H1 (cell line): ENCODE data around the gene PLN. TPM values are rescaled to one million over a fixed set of nuclear protein-coding genes. Genes with fewer than 3 reads are reported as not detected.

Experiments
- CTCF ChIA-PET: fragments of 300-600 bp; sonication (Branson Sonifier 250); formaldehyde crosslinking; loops from one replicate; lab custom pipeline; 2021; ENCODE audit not compliant: partially characterized antibody; lab: Charles Lee
- POLR2A ChIA-PET: fragments of 300-600 bp; sonication (Branson Sonifier 250); formaldehyde crosslinking; loops from one replicate; lab custom pipeline; 2021; ENCODE audit warnings: inconsistent platforms; ENCODE audit not compliant: partially characterized antibody; lab: Charles Lee
- DNase-seq, 2 experiments: peaks; one replicate each; pipeline versions ENCODE4 v3.0.0 to v3.0.0-alpha.2; 2010 to 2022; ENCODE audit warnings: low spot score in 2 of 2, low read depth in 1 of 2, mixed read lengths in 1 of 2
- FAIRE-seq: peaks from 2 replicates; lab custom pipeline; 2011; peaks lifted over from hg19 to GRCh38; lab: Jason Lieb, UNC
- H2AFZ ChIP-seq: 2 replicates; pipeline ENCODE4 v1.8.1; 2012; ENCODE audit warnings: low read length, inconsistent platforms
- H2AK5ac ChIP-seq: 2 replicates; pipeline ENCODE4 v1.6.1; 2013; ENCODE audit warnings: low read depth, low read length
- H2BK120ac ChIP-seq: replicated peaks from 2 replicates; pipeline ENCODE3; 2013; ENCODE audit warnings: low read depth, low read length, inconsistent platforms
- H2BK12ac ChIP-seq: 2 replicates; pipeline ENCODE4 v1.6.1; 2013; ENCODE audit warnings: low read depth, low read length
- H2BK15ac ChIP-seq: 2 replicates; pipeline ENCODE4 v1.6.1; 2013; ENCODE audit warnings: low read length
- H2BK20ac ChIP-seq: 2 replicates; pipeline ENCODE4 v1.6.1; 2013; ENCODE audit warnings: low read length
- H2BK5ac ChIP-seq: 2 replicates; pipeline ENCODE4 v1.6.1; 2013; ENCODE audit warnings: low read depth, low read length
- H3K14ac ChIP-seq: 2 replicates; pipeline ENCODE4 v1.6.1; 2013; ENCODE audit warnings: inconsistent platforms; ENCODE audit not compliant: insufficient read length
- H3K18ac ChIP-seq: 2 replicates; pipeline ENCODE4 v1.6.1; 2013; ENCODE audit warnings: low read length; ENCODE audit errors: extremely low read depth
- H3K23ac ChIP-seq: 2 replicates; pipeline ENCODE4 v1.6.1; 2013; ENCODE audit warnings: inconsistent platforms; ENCODE audit not compliant: insufficient read length
- H3K23me2 ChIP-seq: 2 replicates; pipeline ENCODE4 v1.6.1; 2013; ENCODE audit warnings: low read depth, low read length
- H3K27ac ChIP-seq: 2 replicates; pipeline ENCODE4 v1.6.1; 2011; ENCODE audit warnings: low read depth, low read length, inconsistent platforms
- H3K27me3 ChIP-seq, 4 experiments: replicated peaks in 1 of 4; 1 replicate in 1 of 4; 2 replicates in 3 of 4; pipeline versions ENCODE4 v1.6.1 to v1.8.1; 2011 to 2013; ENCODE audit warnings: low read length in 3 of 4, mild to moderate bottlenecking in 3 of 4, inconsistent platforms in 2 of 4, mixed read lengths in 2 of 4, moderate library complexity in 1 of 4; ENCODE audit not compliant: control insufficient read depth in 3 of 4, insufficient read depth in 3 of 4; ENCODE audit errors: extremely low read depth in 1 of 4
- H3K36me3 ChIP-seq, 4 experiments: 2 replicates each; pipeline versions ENCODE4 v1.6.1 to v1.8.1; 2011 to 2013; ENCODE audit warnings: mild to moderate bottlenecking in 4 of 4, low read length in 3 of 4, moderate library complexity in 2 of 4, control low read depth in 1 of 4, inconsistent platforms in 1 of 4; ENCODE audit not compliant: insufficient read depth in 4 of 4, control insufficient read depth in 2 of 4
- H3K4ac ChIP-seq: replicated peaks from 2 replicates; pipeline ENCODE3; 2013; ENCODE audit warnings: low read length, low read depth, mixed read lengths, inconsistent platforms; ENCODE audit not compliant: insufficient read length
- H3K4me1 ChIP-seq, 4 experiments: replicated peaks in 1 of 4; 1 replicate in 1 of 4; 2 replicates in 3 of 4; pipeline versions ENCODE4 v1.6.1 to v1.8.1; 2011 to 2013; ENCODE audit warnings: low read length in 3 of 4, inconsistent platforms in 2 of 4, mixed read lengths in 1 of 4; ENCODE audit not compliant: insufficient read depth in 4 of 4, control insufficient read depth in 3 of 4
- H3K4me2 ChIP-seq, 2 experiments: 2 replicates each; pipeline versions ENCODE4 v1.6.1 to v1.8.1; 2011 to 2013; ENCODE audit warnings: low read depth in 2 of 2, low read length in 2 of 2, control low read depth in 1 of 2, inconsistent platforms in 1 of 2, mild to moderate bottlenecking in 1 of 2; ENCODE audit not compliant: insufficient read depth in 1 of 2
- H3K4me3 ChIP-seq, 4 experiments: fragments of 200-600, 300-600 bp in 1 of 4; sonication (generic), shearing (Covaris generic), sonication (Bioruptor Twin) in 1 of 4; 2 replicates each; pipeline versions ENCODE4 v1.5.1 to v1.8.1; 2011 to 2016; ENCODE audit warnings: low read length in 4 of 4, low read depth in 3 of 4, control low read depth in 2 of 4, inconsistent platforms in 2 of 4, mild to moderate bottlenecking in 2 of 4, mixed read lengths in 1 of 4, moderate library complexity in 1 of 4; ENCODE audit not compliant: insufficient read depth in 2 of 4; ENCODE audit errors: extremely low read depth in 1 of 4
- H3K56ac ChIP-seq: replicated peaks from 2 replicates; pipeline ENCODE3; 2013; ENCODE audit warnings: low read depth, mild to moderate bottlenecking, mixed read lengths, low read length, inconsistent platforms; ENCODE audit not compliant: insufficient read length
- H3K79me1 ChIP-seq: 2 replicates; pipeline ENCODE4 v1.6.1; 2013; ENCODE audit warnings: low read depth, low read length, control low read depth
- H3K79me2 ChIP-seq, 2 experiments: 2 replicates each; pipeline versions ENCODE4 v1.6.1 to v1.8.1; 2012 to 2013; ENCODE audit warnings: low read length in 2 of 2, mild to moderate bottlenecking in 2 of 2, inconsistent platforms in 1 of 2; ENCODE audit not compliant: insufficient read depth in 2 of 2, control insufficient read depth in 1 of 2
- H3K9ac ChIP-seq, 4 experiments: replicated peaks in 1 of 4; 1 replicate in 1 of 4; 2 replicates in 3 of 4; pipeline versions ENCODE4 v1.6.1 to v1.8.1; 2011 to 2013; ENCODE audit warnings: low read depth in 3 of 4, low read length in 3 of 4, control low read depth in 2 of 4, mild to moderate bottlenecking in 2 of 4, moderate library complexity in 2 of 4, inconsistent platforms in 1 of 4; ENCODE audit errors: extremely low read depth in 1 of 4
- H3K9me3 ChIP-seq, 2 experiments: 2 replicates each; pipeline versions ENCODE4 v1.6.1 to v1.8.1; 2012 to 2013; ENCODE audit warnings: mild to moderate bottlenecking in 2 of 2, moderate library complexity in 2 of 2, control low read depth in 1 of 2, inconsistent platforms in 1 of 2, low read depth in 1 of 2, low read length in 1 of 2, mixed read lengths in 1 of 2; ENCODE audit not compliant: insufficient read depth in 2 of 2
- H4K20me1 ChIP-seq, 2 experiments: replicated peaks in 1 of 2; 2 replicates each; pipeline versions ENCODE3 to v1.8.1; 2011 to 2013; ENCODE audit warnings: inconsistent platforms in 2 of 2, low read length in 2 of 2, mild to moderate bottlenecking in 1 of 2; ENCODE audit not compliant: insufficient read depth in 2 of 2, control insufficient read depth in 1 of 2
- H4K5ac ChIP-seq: 2 replicates; pipeline ENCODE4 v1.6.1; 2013; ENCODE audit warnings: low read length, low read depth, mixed read lengths, inconsistent platforms; ENCODE audit not compliant: insufficient read length
- H4K8ac ChIP-seq: 2 replicates; pipeline ENCODE4 v1.8.0; 2013; ENCODE audit warnings: mild to moderate bottlenecking, moderate library complexity, low read length, inconsistent platforms; ENCODE audit not compliant: insufficient read depth; ENCODE audit errors: extremely low read depth
- H4K91ac ChIP-seq: replicated peaks from 2 replicates; pipeline ENCODE3; 2013; ENCODE audit warnings: low read length, mixed read lengths, inconsistent platforms; ENCODE audit not compliant: insufficient read length
- ASH2L ChIP-seq: fragments of 200-600, 300-600 bp; sonication (generic); IDR thresholded peaks from one replicate; pipeline ENCODE4 v1.7.1; 2017; ENCODE audit warnings: low read length
- BCL11A ChIP-seq, 2 experiments: IDR thresholded peaks; one replicate each; pipeline ENCODE4 v1.6.1; 2011; ENCODE audit warnings: low read depth in 2 of 2, low read length in 2 of 2, mild to moderate bottlenecking in 2 of 2
- CREB1 ChIP-seq: IDR thresholded peaks from 2 replicates; pipeline ENCODE4 v1.6.1; 2012; ENCODE audit warnings: inconsistent platforms
- EP300 ChIP-seq, 2 experiments: IDR thresholded peaks; 1 replicate in 1 of 2; 2 replicates in 1 of 2; pipeline ENCODE4 v1.6.1; 2011 to 2012; ENCODE audit warnings: low read depth in 2 of 2, low read length in 2 of 2, mild to moderate bottlenecking in 2 of 2, borderline replicate concordance in 1 of 2, inconsistent platforms in 1 of 2, moderate library complexity in 1 of 2
- GTF2F1 ChIP-seq: IDR thresholded peaks from 2 replicates; pipeline ENCODE4 v1.6.1; 2012; ENCODE audit warnings: low read depth, low read length, improper control_type of control experiment, borderline replicate concordance
- JUN ChIP-seq: IDR thresholded peaks from 2 replicates; pipeline ENCODE4 v1.6.1; 2011; ENCODE audit warnings: low read depth, mild to moderate bottlenecking, improper control_type of control experiment, low read length
- RAD21 ChIP-seq, 2 experiments: IDR thresholded peaks in 1 of 2; conservative IDR thresholded peaks in 1 of 2; 2 replicates each; pipeline ENCODE4 v1.6.1; 2011; ENCODE audit warnings: low read depth in 2 of 2, low read length in 2 of 2, improper control_type of control experiment in 1 of 2, inconsistent platforms in 1 of 2, mild to moderate bottlenecking in 1 of 2, moderate library complexity in 1 of 2
- RFX5 ChIP-seq: IDR thresholded peaks from 2 replicates; pipeline ENCODE4 v1.6.1; 2011; ENCODE audit warnings: low read depth, low read length, improper control_type of control experiment, borderline replicate concordance
- SP1 ChIP-seq: IDR thresholded peaks from 2 replicates; pipeline ENCODE4 v1.6.1; 2011; ENCODE audit warnings: low read depth, low read length
- SP2 ChIP-seq: IDR thresholded peaks from 2 replicates; pipeline ENCODE4 v1.6.1; 2012; ENCODE audit warnings: mild to moderate bottlenecking, low read length, inconsistent platforms
- TAF1 ChIP-seq: IDR thresholded peaks from 2 replicates; pipeline ENCODE4 v1.6.1; 2011; ENCODE audit warnings: mild to moderate bottlenecking, low read depth, low read length
- TBP ChIP-seq: IDR thresholded peaks from 2 replicates; pipeline ENCODE4 v1.6.1; 2011; ENCODE audit warnings: low read depth, low read length, improper control_type of control experiment
- YY1 ChIP-seq: IDR thresholded peaks from 2 replicates; pipeline ENCODE4 v1.6.1; 2011; ENCODE audit warnings: low read depth, mild to moderate bottlenecking, low read length
- WGBS, 2 experiments: shearing (Covaris generic) in 1 of 2; methylation state at CpG; one replicate each; pipeline versions ENCODE4 v1.1.6 to v1.1.7; 2013 to 2015; ENCODE audit warnings: low lambda C conversion rate in 2 of 2, mixed read lengths in 2 of 2, inconsistent platforms in 1 of 2, low coverage in 1 of 2, missing lambda C conversion rate in 1 of 2; ENCODE audit not compliant: insufficient replicate concordance in 2 of 2, insufficient coverage in 1 of 2, insufficient read length in 1 of 2; ENCODE audit errors: extremely low coverage in 1 of 2, missing lambda C conversion rate in 1 of 2; 5-methylcytosine and 5-hydroxymethylcytosine counted together
- polyA plus RNA-seq, 7 experiments: library from polyadenylated mRNA; depleted of rRNA in 3 of 7; stranded (reverse) in 5 of 7; unstranded in 2 of 7; fragments of >200 nt in 5 of 7; fragments of 200-250 nt in 2 of 7; gene quantifications; 1 replicate in 5 of 7; 2 replicates in 1 of 7; 4 replicates in 1 of 7; pipeline versions ENCODE4 v1.2.1 to v1.2.3, GENCODE V29; 2011 to 2013; ENCODE audit warnings: missing spikeins in 2 of 7, mixed read lengths in 2 of 7
- total RNA-seq: library from RNA; stranded (reverse); fragmentation: NEBNext Ultra II Directional; extraction: Animal tissue kit (Norgen Biotek cat#: 25700); gene quantifications from 2 replicates; pipeline ENCODE4 v1.2.1, GENCODE V29; 2021
- TF ChIP-seq, protein P1 (sequence below): IDR thresholded peaks from 2 replicates; pipeline ENCODE4 v1.6.1; 2011; ENCODE audit warnings: low read length, improper control_type of control experiment

Gene PLN
- total and polyA plus RNA-seq, 2 of the 8 experiments (the other 6 are each of a cell fraction or from before 2014, with no cell fraction given), result not detected

DNA sequence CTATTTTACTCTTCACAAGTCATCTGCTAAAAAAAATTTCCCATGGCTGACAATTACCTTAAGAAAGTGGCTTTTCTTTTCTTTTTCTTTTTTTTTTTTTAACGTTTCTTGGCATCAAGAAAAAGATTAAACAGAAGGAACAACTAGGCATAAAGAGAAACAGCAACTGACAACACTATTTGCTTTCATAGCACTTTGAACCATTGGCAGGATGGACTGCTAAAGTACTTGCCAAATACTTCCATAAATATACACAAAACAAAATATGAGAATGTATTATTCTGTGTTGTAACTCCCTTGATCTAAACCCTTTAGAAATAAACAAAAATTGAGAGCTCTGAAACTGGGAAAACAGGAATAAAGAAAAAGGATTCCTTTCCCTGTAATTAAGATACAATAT lies 20.0 kb upstream of the PLN start:
- no peak overlapping the region for H2BK20ac ChIP-seq
- DNase-seq, result no peak
- WGBS, 2 experiments, result 56% methylated on average over 1 of the region's 1 CpG; no CpG with 5 or more reads in 1 of the 2 experiments
- H3K79me1 ChIP-seq, result no peaks in the 10 kb centered on the region
- H4K8ac ChIP-seq, result no peak overlapping the region
- POLR2A ChIA-PET, result no interaction called here
- H3K79me2 ChIP-seq, result peaks cover 0 to 41% of the 10 kb centered on the region in 2 experiments; a peak in 2 of 4 replicates
- no peak overlapping the region for H2AFZ ChIP-seq
- H3K23ac ChIP-seq, result no peak overlapping the region
- H3K14ac ChIP-seq, result no peak overlapping the region
- FAIRE-seq, result no peak
- H3K56ac ChIP-seq, result no peak overlapping the region
- H2BK12ac ChIP-seq, result no peak overlapping the region
- H3K23me2 ChIP-seq, result no peaks in the 10 kb centered on the region; the same call in 1 of the 2 replicates
- no peak overlapping the region for H2AK5ac ChIP-seq
- H3K9me3 ChIP-seq, result no peaks in the 10 kb centered on the region; a peak in 1 of 4 replicates
- H3K4me2 ChIP-seq, result no peak overlapping the region
- H2BK5ac ChIP-seq, result no peak overlapping the region
- no peaks in the 10 kb centered on the region for H3K36me3 ChIP-seq
- no peak overlapping the region for H3K27ac ChIP-seq
- H4K91ac ChIP-seq, result no peak overlapping the region
- H3K4me3 ChIP-seq, result no peak overlapping the region
- no peak overlapping the region for H3K9ac ChIP-seq
- H4K20me1 ChIP-seq, result peaks cover 0 to 1% of the 10 kb centered on the region in 2 experiments
- peaks cover 0 to 3% (median 0%) of the 10 kb centered on the region in 4 experiments; a peak in 1 of 7 replicates for H3K4me1 ChIP-seq
- no peak overlapping the region for H3K4ac ChIP-seq
- no peak overlapping the region for H2BK120ac ChIP-seq
- no peaks in the 10 kb centered on the region for H3K27me3 ChIP-seq
- TF ChIP-seq TBP (no peak), JUN (no peak), ASH2L (no peak), SP1 (no peak), CREB1 (no peak), EP300 (IDR thresholded peaks at IDR 0.05; ENCODE audit: borderline replicate concordance in 1 of 2, low read depth in 2 of 2, low read length in 2 of 2) (no peak), BCL11A (IDR thresholded peaks at IDR 0.05; ENCODE audit: low read depth in 2 of 2, low read length in 2 of 2) (no peak), GTF2F1 (no peak), RAD21 (IDR thresholded peaks at IDR 0.05 in 1 of 2, conservative IDR thresholded peaks at IDR 0.05 in 1 of 2; ENCODE audit: low read depth in 2 of 2, low read length in 2 of 2) (no peak), TAF1 (no peak), SP2 (no peak), YY1 (no peak), RFX5 (no peak)
- TF ChIP-seq, protein P1, sequence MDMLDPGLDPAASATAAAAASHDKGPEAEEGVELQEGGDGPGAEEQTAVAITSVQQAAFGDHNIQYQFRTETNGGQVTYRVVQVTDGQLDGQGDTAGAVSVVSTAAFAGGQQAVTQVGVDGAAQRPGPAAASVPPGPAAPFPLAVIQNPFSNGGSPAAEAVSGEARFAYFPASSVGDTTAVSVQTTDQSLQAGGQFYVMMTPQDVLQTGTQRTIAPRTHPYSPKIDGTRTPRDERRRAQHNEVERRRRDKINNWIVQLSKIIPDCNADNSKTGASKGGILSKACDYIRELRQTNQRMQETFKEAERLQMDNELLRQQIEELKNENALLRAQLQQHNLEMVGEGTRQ, result no peak
- TF ChIP-seq, all 59 proteins: peak for 0
- Histone ChIP-seq H4K5ac (no peak overlapping the region), H2BK15ac (no peak overlapping the region), H3K18ac (no peak overlapping the region)
- CTCF ChIA-PET, result interaction anchor here (3.4 kb wide), 1 partner anchor 243 kb away, joined by 11 read pairs; no protein-coding TSS in a partner anchor
